ENCODE measurements around the gene MAP3K20. TPM values are rescaled to one million over a fixed set of nuclear protein-coding genes. Genes with fewer than 3 reads are reported as not detected.

Gene MAP3K20
- total and polyA plus RNA-seq, 2 donors from 2014 or later, result 3.9 to 25.6 TPM

DNA sequence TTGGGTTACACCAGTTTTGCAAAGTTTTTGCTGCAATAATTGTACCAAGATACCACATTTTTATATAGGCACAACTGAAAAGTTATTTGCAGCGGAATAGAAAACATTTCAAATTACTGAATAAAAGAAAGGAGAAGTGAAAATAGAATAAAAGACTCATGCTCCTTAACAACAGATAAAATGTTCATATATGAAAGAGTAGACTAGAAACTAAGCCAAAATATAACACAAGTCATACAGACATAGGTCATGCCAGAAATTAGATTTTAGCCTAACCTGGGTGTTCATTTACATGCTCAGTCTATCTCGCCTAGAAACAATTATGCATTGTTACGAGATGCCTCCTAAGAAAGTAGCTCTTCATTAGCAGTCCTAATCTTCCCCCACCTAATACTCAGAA, 16.4 kb upstream of the MAP3K20 start:
- no peaks in the 10 kb centered on the region for H3K4me1 ChIP-seq (ENCODE audit: control insufficient read depth in 2 of 3, insufficient read depth in 2 of 3, low read depth in 1 of 3, low read length in 3 of 3)
- TF ChIP-seq, protein P1, sequence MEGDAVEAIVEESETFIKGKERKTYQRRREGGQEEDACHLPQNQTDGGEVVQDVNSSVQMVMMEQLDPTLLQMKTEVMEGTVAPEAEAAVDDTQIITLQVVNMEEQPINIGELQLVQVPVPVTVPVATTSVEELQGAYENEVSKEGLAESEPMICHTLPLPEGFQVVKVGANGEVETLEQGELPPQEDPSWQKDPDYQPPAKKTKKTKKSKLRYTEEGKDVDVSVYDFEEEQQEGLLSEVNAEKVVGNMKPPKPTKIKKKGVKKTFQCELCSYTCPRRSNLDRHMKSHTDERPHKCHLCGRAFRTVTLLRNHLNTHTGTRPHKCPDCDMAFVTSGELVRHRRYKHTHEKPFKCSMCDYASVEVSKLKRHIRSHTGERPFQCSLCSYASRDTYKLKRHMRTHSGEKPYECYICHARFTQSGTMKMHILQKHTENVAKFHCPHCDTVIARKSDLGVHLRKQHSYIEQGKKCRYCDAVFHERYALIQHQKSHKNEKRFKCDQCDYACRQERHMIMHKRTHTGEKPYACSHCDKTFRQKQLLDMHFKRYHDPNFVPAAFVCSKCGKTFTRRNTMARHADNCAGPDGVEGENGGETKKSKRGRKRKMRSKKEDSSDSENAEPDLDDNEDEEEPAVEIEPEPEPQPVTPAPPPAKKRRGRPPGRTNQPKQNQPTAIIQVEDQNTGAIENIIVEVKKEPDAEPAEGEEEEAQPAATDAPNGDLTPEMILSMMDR (IDR thresholded peaks at IDR 0.05; ENCODE audit: borderline replicate concordance, extremely low read depth, insufficient read depth), result no peak
- H3K27me3 ChIP-seq (ENCODE audit: control insufficient read depth, insufficient read depth, low read length), result no peaks in the 10 kb centered on the region
- no peaks in the 10 kb centered on the region for H3K36me3 ChIP-seq (ENCODE audit: control insufficient read depth in 2 of 3, insufficient read depth in 3 of 3, low read length in 3 of 3)
- DNase-seq (no peak), FAIRE-seq (no peak)
- H3K27ac ChIP-seq (ENCODE audit: low read depth in 2 of 2, low read length in 2 of 2), result no peak overlapping the region
- H3K9ac ChIP-seq (ENCODE audit: low read length in 3 of 3), result no peak overlapping the region
- H3K9me3 ChIP-seq (ENCODE audit: control insufficient read depth in 2 of 3, insufficient read depth in 1 of 3, low read length in 3 of 3), result no peaks in the 10 kb centered on the region
- no peak overlapping the region for H3K4me3 ChIP-seq (ENCODE audit: low read length in 3 of 3)
- intact Hi-C loops (cut with DNase I), result no loop called here

DNA sequence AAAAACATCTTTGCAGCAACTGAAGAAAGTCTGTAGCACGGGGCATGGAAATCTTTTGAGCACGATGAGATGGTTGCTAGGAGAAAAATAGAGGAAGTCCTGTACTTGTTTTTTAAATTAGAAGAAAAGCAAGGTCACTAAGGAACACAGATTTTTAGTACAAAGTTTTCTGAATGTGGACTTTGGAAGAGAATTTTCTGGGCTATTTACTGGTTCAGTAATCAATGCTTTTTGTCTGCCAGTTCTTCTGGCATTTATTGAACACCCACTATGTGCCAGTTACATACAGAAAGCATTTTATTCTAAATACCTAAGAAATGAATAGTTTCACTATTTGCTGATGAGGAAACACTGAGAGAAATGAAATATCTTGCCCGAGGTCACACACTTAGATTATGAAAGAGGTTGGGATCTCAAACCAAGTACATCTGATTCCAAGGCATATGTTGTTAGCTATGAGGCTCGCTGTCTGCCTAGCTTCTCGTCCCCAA, 15.6 kb upstream of the MAP3K20 start:
- TF ChIP-seq, protein P1 (IDR thresholded peaks at IDR 0.05; ENCODE audit: borderline replicate concordance, extremely low read depth, insufficient read depth), result no peak
- intact Hi-C loops (cut with DNase I), result no loop called here
- Histone ChIP-seq H3K9ac (ENCODE audit: low read length in 3 of 3) (no peak overlapping the region), H3K36me3 (ENCODE audit: control insufficient read depth in 2 of 3, insufficient read depth in 3 of 3, low read length in 3 of 3) (no peaks in the 10 kb centered on the region), H3K9me3 (ENCODE audit: control insufficient read depth in 2 of 3, insufficient read depth in 1 of 3, low read length in 3 of 3) (no peaks in the 10 kb centered on the region), H3K27me3 (ENCODE audit: control insufficient read depth, insufficient read depth, low read length) (no peaks in the 10 kb centered on the region), H3K4me1 (ENCODE audit: control insufficient read depth in 2 of 3, insufficient read depth in 2 of 3, low read depth in 1 of 3, low read length in 3 of 3) (no peaks in the 10 kb centered on the region), H3K27ac (ENCODE audit: low read depth in 2 of 2, low read length in 2 of 2) (no peak overlapping the region), H3K4me3 (ENCODE audit: low read length in 3 of 3) (no peak overlapping the region)
- FAIRE-seq, result no peak
- DNase-seq, result no peak

DNA sequence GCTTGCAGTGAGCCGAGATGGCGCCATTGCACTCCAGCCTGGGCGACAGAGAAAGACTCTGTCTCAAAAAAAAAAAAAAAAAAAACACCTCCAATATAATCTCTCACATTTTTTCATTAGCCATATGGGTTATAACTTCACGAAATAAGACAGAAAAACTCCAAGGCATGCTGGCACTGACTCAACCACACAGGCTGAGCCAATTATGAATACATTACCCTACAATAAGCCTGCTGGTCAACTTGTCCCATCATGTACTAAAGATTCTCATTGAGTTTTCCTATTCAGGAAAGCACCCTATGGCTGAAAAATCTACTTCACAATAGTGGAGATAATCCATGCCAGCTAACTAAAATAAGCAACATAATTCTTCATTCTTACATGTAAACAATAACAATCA, 12.8 kb upstream of the MAP3K20 start:
- intact Hi-C loops (cut with DNase I), result no loop called here
- H3K27me3 ChIP-seq (ENCODE audit: control insufficient read depth, insufficient read depth, low read length), result no peaks in the 10 kb centered on the region
- H3K9me3 ChIP-seq (ENCODE audit: control insufficient read depth in 2 of 3, insufficient read depth in 1 of 3, low read length in 3 of 3), result no peaks in the 10 kb centered on the region
- FAIRE-seq (no peak), DNase-seq (no peak)
- H3K4me3 ChIP-seq (ENCODE audit: low read length in 3 of 3), result no peak overlapping the region
- H3K27ac ChIP-seq (ENCODE audit: low read depth in 2 of 2, low read length in 2 of 2), result no peak overlapping the region
- no peak overlapping the region for H3K9ac ChIP-seq (ENCODE audit: low read length in 3 of 3)
- TF ChIP-seq, protein P1 (IDR thresholded peaks at IDR 0.05; ENCODE audit: borderline replicate concordance, extremely low read depth, insufficient read depth), result no peak
- no peaks in the 10 kb centered on the region for H3K36me3 ChIP-seq (ENCODE audit: control insufficient read depth in 2 of 3, insufficient read depth in 3 of 3, low read length in 3 of 3)
- H3K4me1 ChIP-seq (ENCODE audit: control insufficient read depth in 2 of 3, insufficient read depth in 2 of 3, low read depth in 1 of 3, low read length in 3 of 3), result no peaks in the 10 kb centered on the region

All from kidney (tissue), 14 donors.